UCSD-AML1 (cell line): ENCODE data around the gene CBL.
A peak's percentile ranks its signal among the peaks of the same experiment; 100 is the strongest.

Experiments
- DNase-seq: peaks from one replicate; lab custom pipeline; 2025; ENCODE audit not compliant: unreplicated experiment; lab: John Stamatoyannopoulos, UW

CBL gene

GRCh38 chr11:119263352-119263940 lies 57.3 kb downstream of the CBL start:
- DNase-seq = no peak

GRCh38 chr11:119266063-119266462 lies 59.9 kb downstream of the CBL start:
- DNase-seq = no peak

DNA sequence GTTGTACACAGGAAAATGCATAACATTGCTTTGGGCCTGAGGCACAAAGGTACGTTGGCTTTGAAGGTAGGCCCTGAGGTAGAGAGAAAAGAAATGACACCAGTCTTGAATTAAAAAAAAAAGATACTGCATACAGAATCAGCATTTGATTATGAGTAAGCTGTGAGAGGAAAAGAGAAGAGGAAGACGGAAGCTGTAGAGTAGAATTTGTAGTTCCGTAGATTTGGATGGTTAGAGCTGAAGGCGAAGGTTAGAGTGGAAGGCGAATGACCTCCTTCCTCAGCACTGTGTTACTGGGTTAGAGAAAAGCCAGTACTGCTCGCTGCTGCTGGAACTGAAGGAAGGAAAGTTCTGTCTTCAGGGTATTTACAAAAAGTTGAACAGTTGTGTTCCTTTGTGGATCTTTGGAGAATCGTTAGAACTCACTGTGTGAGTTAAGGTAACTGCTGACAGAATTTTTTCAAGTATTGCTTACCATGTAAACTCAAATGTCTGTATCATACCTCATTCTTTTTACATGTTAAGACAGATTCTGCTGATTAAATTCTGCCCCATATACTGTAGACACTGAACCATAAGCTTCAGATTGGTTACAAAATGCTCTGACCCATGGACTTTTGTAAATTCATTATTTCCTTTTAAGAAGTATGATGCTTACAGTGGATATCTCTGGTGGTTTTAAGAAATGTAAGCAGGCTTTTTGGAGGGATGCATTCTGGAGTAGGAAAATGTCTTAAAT lies 60.5 kb downstream of the CBL start:
- no peak for DNase-seq

DNA sequence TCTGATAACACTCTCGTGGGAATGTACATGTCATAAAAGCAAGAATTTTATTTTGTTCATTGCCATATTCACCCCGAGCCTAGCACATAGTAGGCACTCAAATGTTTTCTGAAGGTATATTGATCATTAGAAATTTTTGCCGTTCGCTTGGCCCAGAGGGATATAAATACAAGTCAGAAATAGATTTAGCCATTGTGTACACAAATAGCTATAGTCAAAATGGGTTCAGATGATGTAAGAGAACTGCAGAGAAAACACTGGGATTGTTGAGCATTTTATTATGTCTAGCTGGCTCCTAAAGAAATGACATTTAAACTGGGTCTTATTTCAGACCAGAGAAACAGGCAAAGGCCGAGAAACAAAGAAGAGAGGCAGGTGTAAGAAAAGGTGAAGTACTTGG lies 61.5 kb downstream of the CBL start:
- DNase-seq = no peak

- DNase-seq = no peak
Measured at GRCh38 chr11:119273721-119274120, 67.6 kb downstream of the CBL start.

- no peak for DNase-seq
Measured at GRCh38 chr11:119277660-119278059, 71.5 kb downstream of the CBL start.

GRCh38 chr11:119282495-119282894 lies 76.4 kb downstream of the CBL start:
- peak; percentile 21 for DNase-seq

DNA sequence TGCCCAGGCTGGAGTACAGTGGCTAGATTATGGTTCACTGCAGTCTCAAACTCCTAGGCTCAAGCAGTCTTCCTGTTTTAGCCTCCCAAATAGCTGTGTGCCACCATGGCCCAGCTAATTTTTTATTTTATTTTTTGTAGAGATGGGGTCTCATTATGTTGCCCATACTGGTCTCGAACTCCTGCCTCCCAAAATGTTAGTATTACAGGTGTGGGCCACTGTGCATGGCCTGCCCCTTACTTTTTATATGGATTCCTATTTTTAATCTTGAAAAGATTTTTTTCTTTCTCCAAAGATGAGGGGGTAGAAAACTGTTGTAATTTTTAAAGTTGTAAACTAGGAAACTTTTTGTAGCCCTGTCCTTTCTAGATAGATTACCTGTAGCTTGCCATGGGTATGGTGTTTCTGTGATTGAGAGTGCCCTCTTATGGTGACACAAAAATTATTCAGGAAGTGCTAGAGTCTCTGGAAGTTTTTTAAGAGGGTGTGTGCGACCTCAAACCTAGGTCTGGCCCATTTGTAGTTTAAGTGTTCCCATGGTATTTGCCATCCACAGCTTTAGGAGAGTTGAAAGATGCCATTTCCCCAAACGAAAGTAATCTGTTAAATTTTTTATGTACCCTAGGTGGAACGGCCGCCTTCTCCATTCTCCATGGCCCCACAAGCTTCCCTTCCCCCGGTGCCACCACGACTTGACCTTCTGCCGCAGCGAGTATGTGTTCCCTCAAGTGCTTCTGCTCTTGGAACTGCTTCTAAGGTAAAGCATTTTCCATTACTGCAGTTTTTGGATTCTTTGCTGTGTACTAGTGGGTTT lies 78.4 kb downstream of the CBL start:
- no peak for DNase-seq

- no peak for DNase-seq
Measured at GRCh38 chr11:119285431-119285830, 79.3 kb downstream of the CBL start.

GRCh38 chr11:119288219-119288618 lies 82.1 kb downstream of the CBL start:
- no peak for DNase-seq

DNA sequence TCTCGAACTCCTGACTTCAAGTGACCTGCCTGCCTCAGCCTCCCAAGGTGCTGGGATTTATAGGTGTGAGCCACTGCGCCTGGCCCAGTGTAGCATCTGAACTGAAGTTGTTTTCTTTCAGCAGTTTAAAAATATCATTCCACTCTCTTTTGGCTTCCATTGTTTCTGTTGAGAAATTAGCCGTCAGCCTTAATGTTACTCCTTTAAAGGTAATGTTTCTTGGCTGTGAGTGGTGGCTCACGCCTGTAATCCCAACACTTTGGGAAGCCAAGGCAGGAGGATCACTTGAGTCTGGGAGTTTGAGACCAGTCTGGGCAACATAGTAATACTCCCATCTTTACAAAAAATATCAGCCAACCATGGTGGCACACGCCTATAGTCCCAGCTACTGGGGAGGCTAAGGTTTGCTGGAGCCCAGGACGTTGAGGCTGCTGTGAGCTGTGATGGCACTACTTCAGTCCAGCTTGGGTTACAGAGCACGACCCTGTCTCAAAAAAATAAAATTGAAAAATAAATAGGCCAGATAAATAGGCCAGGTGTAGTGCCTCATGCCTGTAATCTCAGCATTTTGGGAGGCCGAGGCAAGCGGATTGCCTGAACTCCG lies 84.9 kb downstream of the CBL start:
- no peak for DNase-seq

- no peak for DNase-seq
Measured at GRCh38 chr11:119293461-119293860, 87.3 kb downstream of the CBL start.

DNA sequence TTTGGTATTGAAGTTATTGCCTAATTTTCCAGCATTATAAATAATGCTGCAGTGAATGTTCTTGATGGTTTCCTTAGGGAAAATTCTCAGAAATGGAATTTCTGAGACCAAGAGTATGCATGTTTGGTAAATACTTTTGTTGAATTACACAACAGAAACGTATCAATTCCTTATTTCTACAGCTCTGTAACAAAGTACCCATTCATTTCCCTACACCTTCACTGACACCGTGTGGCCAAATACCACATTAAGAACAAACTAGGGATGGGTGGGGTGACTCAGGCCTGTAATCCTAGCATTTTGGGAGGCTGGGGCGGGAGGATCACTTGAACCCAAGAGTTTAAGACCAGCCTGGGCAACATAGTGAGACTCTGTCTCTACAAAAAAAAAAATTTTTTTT lies 89.0 kb downstream of the CBL start:
- no peak for DNase-seq

- DNase-seq = no peak
Measured at GRCh38 chr11:119297938-119298337, 91.8 kb downstream of the CBL start.

DNA sequence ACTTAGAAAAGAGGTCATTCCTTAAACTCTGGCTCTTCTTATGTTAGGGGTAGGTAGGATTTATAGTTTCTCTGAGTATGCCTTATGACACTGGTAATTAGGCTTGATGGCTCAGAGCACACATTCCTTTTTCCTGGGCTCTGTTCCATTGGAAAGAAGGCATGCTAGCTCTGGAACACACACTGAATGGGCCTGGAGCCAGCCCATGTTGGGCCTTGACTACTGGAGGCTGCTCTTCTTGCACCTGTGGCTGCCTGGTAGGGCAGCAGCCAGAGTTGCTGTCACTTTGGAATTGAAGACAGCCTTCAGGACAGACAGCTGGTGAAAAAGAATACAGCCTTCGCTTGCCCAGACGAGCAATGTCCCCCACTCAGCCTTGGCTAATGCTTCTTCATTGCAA lies 92.6 kb downstream of the CBL start:
- no peak for DNase-seq

GRCh38 chr11:119299416-119299815 lies 93.3 kb downstream of the CBL start:
- no peak for DNase-seq

- DNase-seq = no peak
Measured at GRCh38 chr11:119300198-119300964, 94.2 kb downstream of the CBL start.

DNA sequence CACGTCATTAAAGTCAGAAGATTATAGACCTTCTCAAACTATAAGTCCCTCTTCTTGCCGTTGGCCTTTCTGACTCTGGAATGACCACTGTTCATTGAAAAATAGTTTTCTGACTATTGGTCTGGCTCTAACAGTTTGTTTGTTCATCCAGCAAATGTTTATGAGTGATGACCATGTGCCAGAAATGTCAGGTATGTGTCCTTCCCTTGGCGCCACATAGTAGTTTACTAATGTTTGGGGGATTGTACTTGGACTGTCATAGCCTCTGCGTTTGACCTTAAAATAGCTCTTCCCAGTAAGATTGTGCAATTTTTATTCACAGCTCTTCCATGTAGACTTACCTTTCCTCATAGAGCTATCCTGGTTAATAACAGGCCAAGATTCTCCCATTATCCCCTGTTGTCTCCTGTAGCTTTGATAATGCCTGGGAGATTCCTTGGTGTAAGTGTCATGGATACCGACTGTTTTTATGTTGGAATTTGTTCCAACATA lies 97.1 kb downstream of the CBL start:
- no peak for DNase-seq

DNA sequence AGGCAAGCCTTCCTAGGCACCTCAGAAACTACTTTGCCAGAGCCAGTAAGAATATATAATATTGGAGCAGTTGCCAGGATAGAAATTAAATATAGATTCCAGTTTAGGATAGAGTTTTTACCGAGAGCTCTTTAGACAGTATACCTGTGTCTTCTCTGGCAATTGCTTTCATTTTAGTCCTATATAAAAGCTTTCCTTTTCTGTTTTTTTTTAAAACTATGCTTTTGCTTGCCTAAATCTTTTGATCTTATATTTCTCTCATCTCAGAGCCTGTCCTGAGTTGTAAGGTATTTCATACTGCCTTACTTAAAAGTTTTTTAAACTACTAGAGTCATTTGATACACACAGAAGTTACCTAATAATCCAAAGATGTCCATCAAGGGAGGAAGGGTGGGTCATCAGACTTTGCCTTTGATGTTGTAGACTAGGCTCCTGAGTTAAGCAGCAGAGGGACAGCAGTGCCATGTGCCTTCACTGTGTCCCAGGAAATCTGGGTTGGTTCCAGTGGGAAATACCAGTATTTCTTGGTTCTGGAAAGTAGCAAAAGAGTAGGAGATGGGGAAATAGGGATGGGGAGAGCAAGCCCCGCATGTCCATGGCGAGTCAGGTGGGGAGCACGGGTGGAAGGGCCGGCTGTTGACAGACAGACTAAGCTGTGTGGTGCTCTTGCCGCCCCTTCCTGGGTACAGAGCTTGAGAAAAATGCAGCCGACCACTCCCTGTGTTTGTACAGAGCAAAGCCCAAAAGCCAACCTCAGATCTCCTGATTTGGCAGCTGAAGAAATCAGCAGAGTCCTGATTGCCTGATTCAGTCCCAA lies 99.6 kb downstream of the CBL start:
- DNase-seq = no peak

DNA sequence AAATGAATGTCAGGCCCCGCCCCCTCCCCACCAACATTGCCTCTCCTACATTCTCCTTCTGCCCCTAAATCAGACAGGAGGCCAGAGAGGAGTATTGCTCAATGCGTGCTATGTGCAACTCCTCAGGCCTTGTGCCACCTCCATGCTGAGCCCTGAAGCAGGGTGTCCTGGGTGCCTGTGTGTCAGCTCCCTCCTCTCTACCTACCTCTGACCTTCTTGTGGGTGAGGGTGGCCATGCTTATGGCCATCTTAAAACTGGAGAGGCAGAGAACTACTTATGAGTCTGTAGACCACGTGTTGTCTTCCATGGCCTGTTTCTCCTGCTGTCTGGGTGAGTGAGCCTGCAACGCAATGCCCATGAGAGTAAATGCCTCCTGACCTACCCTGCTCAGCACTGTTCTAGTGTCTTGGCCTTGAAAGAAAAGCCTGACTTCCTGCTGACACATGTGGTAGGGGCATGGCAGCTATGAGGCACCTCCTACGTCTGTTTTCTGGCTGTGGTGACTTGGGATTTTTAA lies 100.3 kb downstream of the CBL start:
- peak; percentile 47 for DNase-seq
